Measurements from ENCODE around the gene BTG1.

DNA sequence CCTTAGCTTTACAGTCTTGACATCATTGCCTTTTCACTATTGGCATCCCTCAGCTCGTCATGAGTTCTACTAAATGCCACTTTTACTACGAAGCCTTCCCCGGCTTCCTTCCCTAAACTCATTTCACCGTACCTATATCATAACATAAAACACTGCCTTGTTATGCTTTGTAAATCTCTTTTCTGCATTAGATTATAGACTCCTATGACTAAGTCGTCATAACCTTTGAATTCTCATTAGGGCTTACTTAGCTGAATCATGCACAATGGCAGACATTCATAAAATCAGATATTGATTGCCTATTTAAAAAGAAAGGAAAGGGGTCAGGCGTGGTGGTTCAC is 21.0 kb downstream of the BTG1 start:
- TF ChIP-seq, protein P1, sequence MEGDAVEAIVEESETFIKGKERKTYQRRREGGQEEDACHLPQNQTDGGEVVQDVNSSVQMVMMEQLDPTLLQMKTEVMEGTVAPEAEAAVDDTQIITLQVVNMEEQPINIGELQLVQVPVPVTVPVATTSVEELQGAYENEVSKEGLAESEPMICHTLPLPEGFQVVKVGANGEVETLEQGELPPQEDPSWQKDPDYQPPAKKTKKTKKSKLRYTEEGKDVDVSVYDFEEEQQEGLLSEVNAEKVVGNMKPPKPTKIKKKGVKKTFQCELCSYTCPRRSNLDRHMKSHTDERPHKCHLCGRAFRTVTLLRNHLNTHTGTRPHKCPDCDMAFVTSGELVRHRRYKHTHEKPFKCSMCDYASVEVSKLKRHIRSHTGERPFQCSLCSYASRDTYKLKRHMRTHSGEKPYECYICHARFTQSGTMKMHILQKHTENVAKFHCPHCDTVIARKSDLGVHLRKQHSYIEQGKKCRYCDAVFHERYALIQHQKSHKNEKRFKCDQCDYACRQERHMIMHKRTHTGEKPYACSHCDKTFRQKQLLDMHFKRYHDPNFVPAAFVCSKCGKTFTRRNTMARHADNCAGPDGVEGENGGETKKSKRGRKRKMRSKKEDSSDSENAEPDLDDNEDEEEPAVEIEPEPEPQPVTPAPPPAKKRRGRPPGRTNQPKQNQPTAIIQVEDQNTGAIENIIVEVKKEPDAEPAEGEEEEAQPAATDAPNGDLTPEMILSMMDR (IDR thresholded peaks at IDR 0.05) = no peak
- TF ChIP-seq POLR2A (IDR thresholded peaks at IDR 0.05) (no peak), POLR2AphosphoS5 (IDR thresholded peaks at IDR 0.05) (no peak), EP300 (IDR thresholded peaks at IDR 0.05) (no peak)

All from sigmoid colon (tissue), 4 donors.